SU-DHL-6 (cell line): ENCODE results near the gene UBE2D1.

Experiments
- EZH2phosphoT487 ChIP-seq: fragments of 200-600 bp; sonication (generic), shearing (Covaris generic); conservative IDR thresholded peaks from 2 replicates; pipeline ENCODE4 v1.6.1; 2018; ENCODE audit warnings: mild to moderate bottlenecking, antibody characterized with exemption, low read length, moderate library complexity, mixed read lengths
- TF ChIP-seq, protein P1 (sequence below): fragments of 200-600 bp; sonication (generic); IDR thresholded peaks from one replicate; pipeline ENCODE4 v1.5.1; 2017; ENCODE audit warnings: antibody characterized with exemption, mild to moderate bottlenecking, low read length, moderate library complexity; ENCODE audit not compliant: insufficient read depth, poor library complexity, severe bottlenecking

DNA sequence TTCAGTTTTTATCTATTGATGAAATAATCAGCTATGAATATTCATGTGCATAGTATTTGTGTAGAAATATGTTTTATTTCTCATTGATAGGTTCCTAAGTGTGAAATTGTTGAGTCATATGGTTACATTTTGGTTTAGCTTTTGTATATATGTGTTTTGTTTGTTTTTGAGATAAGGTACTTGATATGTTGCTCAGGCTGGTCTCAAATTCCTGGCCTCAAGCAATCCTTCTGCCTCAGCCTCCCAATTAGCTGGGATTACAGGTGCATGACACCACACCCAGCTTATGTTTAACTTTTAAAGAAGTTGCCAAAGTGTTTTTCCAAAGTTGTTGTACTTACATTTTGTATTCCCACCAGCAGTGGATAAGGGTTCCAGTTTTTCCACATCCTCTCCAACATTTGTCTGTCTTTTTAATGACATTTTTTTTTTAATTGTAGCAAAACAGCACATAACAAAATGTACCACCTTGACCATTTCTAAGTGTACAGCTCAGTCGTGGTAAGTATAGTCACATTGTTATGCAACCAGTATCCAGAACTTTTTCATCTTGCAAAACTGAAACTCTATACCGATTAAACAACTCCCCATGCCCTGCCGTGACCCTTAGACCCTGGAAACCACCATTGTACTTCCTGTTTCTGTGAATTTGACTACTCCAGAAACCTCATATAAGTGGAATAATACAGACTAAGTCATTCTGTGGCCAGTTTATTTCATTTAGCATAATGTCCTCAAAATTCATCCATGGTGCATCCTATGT, 12.6 kb upstream of the UBE2D1 start:
- no peak for TF ChIP-seq EZH2phosphoT487
- TF ChIP-seq, protein P1, sequence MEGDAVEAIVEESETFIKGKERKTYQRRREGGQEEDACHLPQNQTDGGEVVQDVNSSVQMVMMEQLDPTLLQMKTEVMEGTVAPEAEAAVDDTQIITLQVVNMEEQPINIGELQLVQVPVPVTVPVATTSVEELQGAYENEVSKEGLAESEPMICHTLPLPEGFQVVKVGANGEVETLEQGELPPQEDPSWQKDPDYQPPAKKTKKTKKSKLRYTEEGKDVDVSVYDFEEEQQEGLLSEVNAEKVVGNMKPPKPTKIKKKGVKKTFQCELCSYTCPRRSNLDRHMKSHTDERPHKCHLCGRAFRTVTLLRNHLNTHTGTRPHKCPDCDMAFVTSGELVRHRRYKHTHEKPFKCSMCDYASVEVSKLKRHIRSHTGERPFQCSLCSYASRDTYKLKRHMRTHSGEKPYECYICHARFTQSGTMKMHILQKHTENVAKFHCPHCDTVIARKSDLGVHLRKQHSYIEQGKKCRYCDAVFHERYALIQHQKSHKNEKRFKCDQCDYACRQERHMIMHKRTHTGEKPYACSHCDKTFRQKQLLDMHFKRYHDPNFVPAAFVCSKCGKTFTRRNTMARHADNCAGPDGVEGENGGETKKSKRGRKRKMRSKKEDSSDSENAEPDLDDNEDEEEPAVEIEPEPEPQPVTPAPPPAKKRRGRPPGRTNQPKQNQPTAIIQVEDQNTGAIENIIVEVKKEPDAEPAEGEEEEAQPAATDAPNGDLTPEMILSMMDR: no peak
